Psoas muscle (tissue), 8 donors: ENCODE results near the gene KLHL26. TPM values are rescaled to one million over a fixed set of nuclear protein-coding genes. Genes with fewer than 3 reads are reported as not detected.
A peak's percentile ranks its signal among the peaks of the same experiment; 100 is the strongest.

Experiments
- ATAC-seq, 4 donors: fragments of 200-7000 bp; cut with Tn5 transposase; one replicate each; pipeline ENCODE4 v1.9.1; 2020; ENCODE audit warnings: moderate library complexity in 3 of 4, mild to moderate bottlenecking in 2 of 4
- DNase-seq, 2 donors: peaks; one replicate each; pipeline ENCODE4 v3.0.0-alpha.2; 2020
- H3K27ac ChIP-seq: fragments of 200-600 bp; one replicate; pipeline ENCODE4 v1.8.0; 2022
- H3K27me3 ChIP-seq, 3 donors: fragments of 200-600 bp in 1 of 3; one replicate each; pipeline versions ENCODE4 v1.6.1 to v1.8.0; 2013 to 2022; ENCODE audit warnings: low read length in 2 of 3, mild to moderate bottlenecking in 2 of 3, moderate library complexity in 1 of 3; ENCODE audit not compliant: insufficient read depth in 3 of 3
- H3K36me3 ChIP-seq, 2 donors: fragments of 200-600 bp in 1 of 2; one replicate each; pipeline versions ENCODE4 v1.6.1 to v1.8.0; 2013 to 2022; ENCODE audit warnings: low read depth in 1 of 2, mild to moderate bottlenecking in 1 of 2, moderate library complexity in 1 of 2; ENCODE audit not compliant: insufficient read depth in 1 of 2
- H3K4me1 ChIP-seq: fragments of 200-600 bp; one replicate; pipeline ENCODE4 v1.8.0; 2022
- H3K4me3 ChIP-seq: fragments of 200-600 bp; one replicate; pipeline ENCODE4 v1.8.0; 2022; ENCODE audit warnings: mild to moderate bottlenecking
- H3K9me3 ChIP-seq: fragments of 200-600 bp; one replicate; pipeline ENCODE4 v1.8.0; 2022
- WGBS, 3 donors: extraction: QIAGEN DNeasy Blood & Tissue Kit; methylation state at CpG; one replicate each; pipeline versions ENCODE4 v1.1.6 to v1.1.7; 2013; 5-methylcytosine and 5-hydroxymethylcytosine counted together
- intact Hi-C, 2 donors: fragments of 100-400 bp; cut with DNase I; formaldehyde crosslinking; loops; one replicate each; pipeline versions ENCODE4 v1.11.0 to v1.14.2; 2022
- polyA plus RNA-seq, 3 donors: library from polyadenylated mRNA; stranded (reverse); fragments of 200-250 nt; gene quantifications; one replicate each; pipeline ENCODE4 v1.2.3, GENCODE V29; 2013
- total RNA-seq, 4 donors: library from RNA; stranded (reverse); fragmentation: NEBNext Ultra II Directional in 2 of 4; extraction: Animal tissue kit (Norgen Biotek cat#: 25700) in 2 of 4; gene quantifications; one replicate each; pipeline versions ENCODE4 v1.2.1 to v1.2.4, GENCODE V29; 2021 to 2023
- TF ChIP-seq, protein P1 (sequence below): fragments of 200-600 bp; IDR thresholded peaks from one replicate; pipeline ENCODE4 v1.8.0; 2022; ENCODE audit warnings: antibody characterized with exemption
- donor health status: healthy with polysubstance abuse.
- donor health status: DM: no; HTN: no; CAD: no; lungs with moderate emphysema.
- donor health status: Bipolar disorder and iron deficiency.
- donor health status: healthy.
- donor health status: DM: yes; HTN: yes; CAD: no.
- donor health status: DM: no; HTN: no; CAD: no.
- donor health status: DM: no; HTN: no; CAD: no.
- donor health status: DM: yes; HTN: yes; CAD: no.

The KLHL26 gene
- total and polyA plus RNA-seq, 7 donors = 3.1 to 9.9 (median 5.2) TPM

- intact Hi-C loops = loop anchor here (2.0 to 10.0 kb wide), 2 partner anchors 77 to 217 kb away; no protein-coding TSS in a partner anchor
- H3K36me3 ChIP-seq = peaks cover 0 to 25% of the 10 kb centered on the region in 2 donors
- no peaks in the 10 kb centered on the region for H3K27me3 ChIP-seq
- WGBS, 3 donors = 13 to 40% (median 22%) methylated on average over 24 of the region's 24 CpGs
- peak overlapping the region; percentile 39 for H3K27ac ChIP-seq
- H3K4me3 ChIP-seq = peak overlapping the region; percentile 13
- peak; percentile 30 to 74 for DNase-seq
- ATAC-seq = peak; percentile 16 to 46 (median 26)
- TF ChIP-seq, protein P1, sequence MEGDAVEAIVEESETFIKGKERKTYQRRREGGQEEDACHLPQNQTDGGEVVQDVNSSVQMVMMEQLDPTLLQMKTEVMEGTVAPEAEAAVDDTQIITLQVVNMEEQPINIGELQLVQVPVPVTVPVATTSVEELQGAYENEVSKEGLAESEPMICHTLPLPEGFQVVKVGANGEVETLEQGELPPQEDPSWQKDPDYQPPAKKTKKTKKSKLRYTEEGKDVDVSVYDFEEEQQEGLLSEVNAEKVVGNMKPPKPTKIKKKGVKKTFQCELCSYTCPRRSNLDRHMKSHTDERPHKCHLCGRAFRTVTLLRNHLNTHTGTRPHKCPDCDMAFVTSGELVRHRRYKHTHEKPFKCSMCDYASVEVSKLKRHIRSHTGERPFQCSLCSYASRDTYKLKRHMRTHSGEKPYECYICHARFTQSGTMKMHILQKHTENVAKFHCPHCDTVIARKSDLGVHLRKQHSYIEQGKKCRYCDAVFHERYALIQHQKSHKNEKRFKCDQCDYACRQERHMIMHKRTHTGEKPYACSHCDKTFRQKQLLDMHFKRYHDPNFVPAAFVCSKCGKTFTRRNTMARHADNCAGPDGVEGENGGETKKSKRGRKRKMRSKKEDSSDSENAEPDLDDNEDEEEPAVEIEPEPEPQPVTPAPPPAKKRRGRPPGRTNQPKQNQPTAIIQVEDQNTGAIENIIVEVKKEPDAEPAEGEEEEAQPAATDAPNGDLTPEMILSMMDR = no peak
- H3K9me3 ChIP-seq = no peaks in the 10 kb centered on the region
- peaks cover 43% of the 10 kb centered on the region for H3K4me1 ChIP-seq
Observed at GRCh38 chr19:18672044-18672451, 35.2 kb downstream of the KLHL26 start.

DNA sequence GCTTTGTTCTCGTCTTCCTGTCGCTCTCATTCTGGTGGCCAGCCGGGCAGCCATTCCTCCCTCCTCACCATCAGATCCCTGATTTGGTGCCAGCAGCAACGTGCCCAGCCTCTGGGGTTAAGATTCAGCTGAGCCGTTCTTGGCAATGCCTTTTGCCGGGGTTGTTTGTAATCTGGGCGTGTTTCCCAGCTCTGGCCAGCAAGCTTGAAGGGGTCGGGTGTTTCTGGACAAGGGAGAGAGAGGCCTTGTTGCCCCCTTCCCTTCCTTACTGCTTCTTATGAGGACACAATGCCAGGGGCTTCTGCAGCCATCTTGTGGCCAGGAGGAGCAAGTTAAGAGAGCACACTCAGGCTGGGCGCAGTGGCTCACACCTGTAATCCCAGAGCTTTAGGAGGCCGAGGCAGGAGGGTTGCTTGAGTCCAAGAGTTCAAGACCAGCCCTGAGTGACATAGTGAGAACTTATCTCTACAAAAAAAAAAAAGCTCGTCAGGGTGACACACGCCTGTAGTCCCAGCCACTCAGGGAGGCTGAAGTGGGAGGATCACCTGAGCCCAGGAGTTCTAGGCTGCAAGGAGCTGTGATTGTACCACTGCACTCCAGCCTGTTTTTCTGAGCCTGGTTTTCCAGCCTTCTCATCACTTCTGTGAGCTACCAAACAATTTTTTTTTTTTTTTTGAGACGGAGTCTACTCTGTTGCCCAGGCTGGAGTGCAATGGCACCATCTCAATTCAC, 35.9 kb downstream of the KLHL26 start:
- Histone ChIP-seq H3K9me3 (no peaks in the 10 kb centered on the region), H3K27ac (peak overlapping the region; percentile 39), H3K36me3 (peaks cover 0 to 22% of the 10 kb centered on the region in 2 donors), H3K27me3 (no peaks in the 10 kb centered on the region), H3K4me3 (peak overlapping the region; percentile 13), H3K4me1 (peaks cover 50% of the 10 kb centered on the region)
- intact Hi-C loops = loop anchor here (2.0 to 10.0 kb wide), 2 partner anchors 78 to 218 kb away; no protein-coding TSS in a partner anchor
- ATAC-seq (peak; percentile 46 to 73 (median 52)), DNase-seq (peak; percentile 50 to 79)
- 31 to 39% (median 33%) methylated on average over 10 to 13 of the region's 13 CpGs for WGBS, 3 donors
- TF ChIP-seq, protein P1 = peak; percentile 32

GRCh38 chr19:18674616-18675015, 37.8 kb downstream of the KLHL26 start:
- Histone ChIP-seq H3K27me3 (no peaks in the 10 kb centered on the region), H3K27ac (peak overlapping the region; percentile 23), H3K36me3 (peaks cover 0 to 3% of the 10 kb centered on the region in 2 donors), H3K4me3 (no peak overlapping the region), H3K4me1 (peaks cover 62% of the 10 kb centered on the region), H3K9me3 (no peaks in the 10 kb centered on the region)
- TF ChIP-seq, protein P1 = no peak
- ATAC-seq = peak in 1 of 4 donors; percentile 2
- intact Hi-C loops = loop anchor here in 1 of 2 donors (5.0 to 10.0 kb wide), 2 partner anchors 82 to 220 kb away; no protein-coding TSS in a partner anchor
- DNase-seq = peak in 1 of 2 donors; percentile 61
- 33 to 46% (median 41%) methylated on average over 11 of the region's 11 CpGs for WGBS, 3 donors

GRCh38 chr19:18675779-18676178, 39.0 kb downstream of the KLHL26 start:
- intact Hi-C loops = loop anchor here in 1 of 2 donors (5.0 to 10.0 kb wide), 2 partner anchors 83 to 221 kb away; no protein-coding TSS in a partner anchor
- Histone ChIP-seq H3K4me3 (no peak overlapping the region), H3K4me1 (peaks cover 60% of the 10 kb centered on the region), H3K27me3 (no peaks in the 10 kb centered on the region), H3K27ac (no peak overlapping the region), H3K9me3 (no peaks in the 10 kb centered on the region), H3K36me3 (no peaks in the 10 kb centered on the region)
- TF ChIP-seq, protein P1 = peak; percentile 36
- DNase-seq (no peak), ATAC-seq (no peak)
- WGBS, 3 donors = 56 to 73% (median 64%) methylated on average over 5 of the region's 5 CpGs
